Lower lobe of right lung (tissue), 2 donors: ENCODE measurements around the gene SERPINB8. TPM values are rescaled to one million over a fixed set of nuclear protein-coding genes. Genes with fewer than 3 reads are reported as not detected.

ENCODE experiments used
- ATAC-seq, 2 donors: fragments of 200-7000 bp; cut with Tn5 transposase; one replicate each; pipeline ENCODE4 v1.9.1; 2020 to 2022; ENCODE audit warnings: mild to moderate bottlenecking in 2 of 2, moderate library complexity in 2 of 2
- DNase-seq: peaks from one replicate; pipeline ENCODE4 v3.0.0-alpha.2; 2020
- H3K27ac ChIP-seq: fragments of 200-600 bp; one replicate; pipeline ENCODE4 v1.8.0; 2022
- H3K27me3 ChIP-seq: fragments of 200-600 bp; one replicate; pipeline ENCODE4 v1.8.0; 2022; ENCODE audit warnings: low read depth
- H3K36me3 ChIP-seq: fragments of 200-600 bp; one replicate; pipeline ENCODE4 v1.8.0; 2022; ENCODE audit warnings: mild to moderate bottlenecking
- H3K4me1 ChIP-seq: fragments of 200-600 bp; one replicate; pipeline ENCODE4 v1.8.0; 2022
- H3K4me3 ChIP-seq: fragments of 200-600 bp; one replicate; pipeline ENCODE4 v1.8.0; 2022; ENCODE audit warnings: mild to moderate bottlenecking
- H3K9me3 ChIP-seq: fragments of 200-600 bp; one replicate; pipeline ENCODE4 v1.8.0; 2022
- intact Hi-C: fragments of 100-400 bp; cut with DNase I; formaldehyde crosslinking; loops from one replicate; pipeline ENCODE4 v1.11.0; 2022
- total RNA-seq: library from RNA; stranded (reverse); fragmentation: NEBNext Ultra II Directional; extraction: Animal tissue kit (Norgen Biotek cat#: 25700); gene quantifications from one replicate; pipeline ENCODE4 v1.2.1, GENCODE V29; 2021
- TF ChIP-seq, protein P1 (sequence below): fragments of 200-600 bp; IDR thresholded peaks from one replicate; pipeline ENCODE4 v1.8.0; 2022; ENCODE audit warnings: antibody characterized with exemption, mild to moderate bottlenecking
- donor health status: DM: no; HTN: yes; CAD: no; lungs with severe emphysema.

The SERPINB8 gene
- total RNA-seq, 1 donor from 2014 or later, result 15.4 TPM

DNA sequence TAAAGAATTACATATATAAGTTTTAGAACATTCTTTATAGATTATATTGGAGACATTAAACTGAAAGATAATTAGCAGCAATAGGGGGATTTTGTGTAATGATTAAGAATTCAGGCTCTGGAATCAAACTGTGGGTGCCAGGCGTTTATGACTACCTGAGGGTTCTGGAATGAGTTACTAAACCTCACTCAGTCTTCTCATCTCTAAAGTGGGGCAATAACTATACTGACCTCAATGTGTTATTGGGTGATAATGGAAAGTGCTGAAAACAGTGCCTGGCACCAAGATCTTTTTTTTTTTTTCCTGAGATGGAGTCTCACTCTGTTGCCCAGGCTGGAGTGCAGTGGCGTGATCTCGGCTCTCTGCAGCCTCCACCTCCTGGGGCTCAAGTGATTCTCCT is 7.2 kb downstream of the SERPINB8 start:
- no peak for DNase-seq
- Histone ChIP-seq H3K9me3 (no peaks in the 10 kb centered on the region), H3K27me3 (no peaks in the 10 kb centered on the region), H3K4me3 (no peak overlapping the region), H3K27ac (no peak overlapping the region), H3K36me3 (peaks cover 17% of the 10 kb centered on the region), H3K4me1 (peaks cover 16% of the 10 kb centered on the region)
- intact Hi-C loops, result no loop called here
- no peak for ATAC-seq
- TF ChIP-seq, protein P1, sequence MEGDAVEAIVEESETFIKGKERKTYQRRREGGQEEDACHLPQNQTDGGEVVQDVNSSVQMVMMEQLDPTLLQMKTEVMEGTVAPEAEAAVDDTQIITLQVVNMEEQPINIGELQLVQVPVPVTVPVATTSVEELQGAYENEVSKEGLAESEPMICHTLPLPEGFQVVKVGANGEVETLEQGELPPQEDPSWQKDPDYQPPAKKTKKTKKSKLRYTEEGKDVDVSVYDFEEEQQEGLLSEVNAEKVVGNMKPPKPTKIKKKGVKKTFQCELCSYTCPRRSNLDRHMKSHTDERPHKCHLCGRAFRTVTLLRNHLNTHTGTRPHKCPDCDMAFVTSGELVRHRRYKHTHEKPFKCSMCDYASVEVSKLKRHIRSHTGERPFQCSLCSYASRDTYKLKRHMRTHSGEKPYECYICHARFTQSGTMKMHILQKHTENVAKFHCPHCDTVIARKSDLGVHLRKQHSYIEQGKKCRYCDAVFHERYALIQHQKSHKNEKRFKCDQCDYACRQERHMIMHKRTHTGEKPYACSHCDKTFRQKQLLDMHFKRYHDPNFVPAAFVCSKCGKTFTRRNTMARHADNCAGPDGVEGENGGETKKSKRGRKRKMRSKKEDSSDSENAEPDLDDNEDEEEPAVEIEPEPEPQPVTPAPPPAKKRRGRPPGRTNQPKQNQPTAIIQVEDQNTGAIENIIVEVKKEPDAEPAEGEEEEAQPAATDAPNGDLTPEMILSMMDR, result no peak

DNA sequence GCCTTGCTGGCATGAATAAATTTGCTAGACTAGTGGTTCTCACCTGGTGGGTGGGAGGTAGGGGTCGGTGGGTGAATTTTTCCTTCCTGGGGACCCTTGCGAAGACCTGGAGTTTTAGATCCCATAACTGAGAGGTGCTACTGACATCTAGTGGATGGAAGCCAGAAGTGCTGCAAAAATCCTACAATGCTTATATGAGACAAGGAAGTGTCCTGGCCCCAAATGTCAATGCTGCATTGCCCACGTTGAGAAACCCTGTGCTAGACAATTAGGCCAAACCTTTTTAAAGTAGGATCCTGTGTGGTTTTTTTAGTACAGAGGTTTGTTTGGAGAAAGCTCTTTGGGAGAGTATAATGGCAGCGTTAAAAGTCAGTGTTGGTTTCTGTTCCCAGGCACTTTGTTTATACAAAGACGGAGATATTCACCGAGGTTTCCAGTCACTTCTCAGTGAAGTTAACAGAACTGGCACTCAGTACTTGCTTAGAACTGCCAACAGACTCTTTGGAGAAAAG is 9.6 kb downstream of the SERPINB8 start:
- peak overlapping the region; percentile 59 for H3K27ac ChIP-seq
- intact Hi-C loops, result no loop called here
- H3K36me3 ChIP-seq, result peaks cover 41% of the 10 kb centered on the region
- ATAC-seq, result peak; percentile 87 to 90
- no peaks in the 10 kb centered on the region for H3K9me3 ChIP-seq
- DNase-seq, result no peak
- H3K4me1 ChIP-seq, result peaks cover 16% of the 10 kb centered on the region
- H3K27me3 ChIP-seq, result no peaks in the 10 kb centered on the region
- peak overlapping the region; percentile 31 for H3K4me3 ChIP-seq
- TF ChIP-seq, protein P1, result peak; percentile 81

DNA sequence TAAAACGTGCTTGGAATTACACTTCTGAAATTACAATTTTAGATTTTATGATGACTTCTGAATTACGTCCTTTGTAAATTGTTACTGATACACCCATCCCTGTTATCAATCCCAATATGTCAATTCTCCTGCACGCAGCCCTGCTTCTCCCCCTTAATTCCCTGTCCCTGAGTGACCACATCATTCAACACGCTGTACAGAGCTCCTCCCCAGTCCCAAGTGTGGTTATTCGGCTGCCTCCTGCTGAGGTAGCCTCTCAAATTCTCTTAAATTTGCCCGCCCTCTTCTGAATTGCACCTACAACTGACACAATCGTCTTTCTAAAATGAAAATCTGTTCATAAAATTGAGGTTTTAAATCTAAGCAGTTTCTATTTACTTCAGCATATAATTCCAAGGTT is 10.1 kb downstream of the SERPINB8 start:
- H3K9me3 ChIP-seq, result no peaks in the 10 kb centered on the region
- peak overlapping the region; percentile 31 for H3K4me3 ChIP-seq
- H3K27ac ChIP-seq, result peak overlapping the region; percentile 59
- peak in 1 of 2 donors; percentile 59 for ATAC-seq
- intact Hi-C loops, result no loop called here
- H3K4me1 ChIP-seq, result peaks cover 16% of the 10 kb centered on the region
- TF ChIP-seq, protein P1, result no peak
- H3K27me3 ChIP-seq, result no peaks in the 10 kb centered on the region
- peaks cover 47% of the 10 kb centered on the region for H3K36me3 ChIP-seq
- no peak for DNase-seq

DNA sequence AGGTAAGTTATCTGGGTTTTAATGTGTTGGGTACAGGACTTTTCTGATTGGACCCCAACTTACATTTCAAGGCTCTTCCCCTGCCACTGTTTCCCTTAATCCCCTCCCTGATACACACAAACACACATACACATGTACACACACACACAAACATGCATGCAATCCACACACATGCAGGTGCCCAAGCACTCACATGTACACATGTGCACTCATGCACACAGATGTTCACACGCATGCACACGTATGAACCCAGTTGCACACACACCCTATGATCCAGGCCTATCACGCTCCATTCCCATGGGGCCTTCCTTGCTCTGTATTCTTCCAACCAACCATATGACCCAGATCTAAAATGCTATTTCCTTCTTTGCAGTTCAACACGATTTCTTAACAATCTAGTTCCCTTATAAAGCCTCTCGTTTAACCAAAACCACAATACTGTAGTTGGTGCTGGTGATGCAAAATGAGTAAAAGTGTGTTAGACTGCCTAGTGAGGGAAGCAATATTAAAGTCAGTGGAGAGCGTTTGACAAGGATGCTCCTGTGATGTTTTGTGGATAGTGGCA is 11.1 kb downstream of the SERPINB8 start:
- intact Hi-C loops, result no loop called here
- no peak for DNase-seq
- no peak overlapping the region for H3K27ac ChIP-seq
- no peaks in the 10 kb centered on the region for H3K27me3 ChIP-seq
- TF ChIP-seq, protein P1, result no peak
- ATAC-seq, result peak in 1 of 2 donors; percentile 35
- H3K9me3 ChIP-seq, result no peaks in the 10 kb centered on the region
- no peak overlapping the region for H3K4me3 ChIP-seq
- H3K36me3 ChIP-seq, result peaks cover 56% of the 10 kb centered on the region
- peaks cover 13% of the 10 kb centered on the region for H3K4me1 ChIP-seq

DNA sequence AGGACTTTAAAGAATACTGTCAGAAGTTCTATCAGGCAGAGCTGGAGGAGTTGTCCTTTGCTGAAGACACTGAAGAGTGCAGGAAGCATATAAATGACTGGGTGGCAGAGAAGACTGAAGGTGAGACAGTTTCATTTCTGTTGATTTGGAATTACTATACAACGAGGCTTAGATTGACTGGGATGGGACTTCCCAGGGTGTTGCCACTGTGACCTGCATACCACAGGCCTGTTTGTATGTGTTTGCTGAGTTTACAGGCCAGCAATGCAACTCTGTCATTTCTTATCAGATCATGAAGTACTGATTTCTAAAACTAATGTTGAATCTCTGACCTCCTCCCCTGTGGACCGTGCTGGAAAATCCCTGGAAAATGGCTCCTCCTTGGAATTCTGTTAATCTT is 11.8 kb downstream of the SERPINB8 start:
- intact Hi-C loops, result no loop called here
- Histone ChIP-seq H3K9me3 (no peaks in the 10 kb centered on the region), H3K27ac (no peak overlapping the region), H3K4me3 (no peak overlapping the region), H3K27me3 (no peaks in the 10 kb centered on the region), H3K4me1 (peaks cover 13% of the 10 kb centered on the region), H3K36me3 (peaks cover 63% of the 10 kb centered on the region)
- ATAC-seq, result peak in 1 of 2 donors; percentile 30
- TF ChIP-seq, protein P1, result no peak
- no peak for DNase-seq
